Medulla oblongata (tissue), 1 donor: ENCODE measurements around the gene MC2R.

Experiments
- DNase-seq: peaks from one replicate; pipeline ENCODE4 v3.0.0-alpha.2; 2015; ENCODE audit errors: extremely low spot score

Gene MC2R

GRCh38 chr18:13915391-13915790 is at the start of gene MC2R:
Gene MC2R, minus strand, starts transcription at chr18:13915536. Its CDS starts 30,018 bp downstream, at chr18:13885518.
- DNase-seq: no peak

GRCh38 chr18:13945811-13946210 is 30.5 kb upstream of the MC2R start:
- DNase-seq: no peak

- no peak for DNase-seq
These were observed 28.0 kb upstream of the MC2R start for GRCh38 chr18:13943338-13943737.

GRCh38 chr18:13940326-13940725 is 25.0 kb upstream of the MC2R start:
- DNase-seq: no peak

- DNase-seq: no peak
These were observed 19.3 kb upstream of the MC2R start for GRCh38 chr18:13934676-13935075.

GRCh38 chr18:13934058-13934457 is 18.7 kb upstream of the MC2R start:
- no peak for DNase-seq

- no peak for DNase-seq
These were observed 17.1 kb upstream of the MC2R start for GRCh38 chr18:13932285-13933025.

- DNase-seq: no peak
These were observed 15.6 kb upstream of the MC2R start for GRCh38 chr18:13930964-13931363.

- DNase-seq: no peak
These were observed 7.9 kb upstream of the MC2R start for GRCh38 chr18:13923221-13923620.

- no peak for DNase-seq
These were observed 3.6 kb upstream of the MC2R start for GRCh38 chr18:13918898-13919297.

GRCh38 chr18:13917401-13917800 is 2.1 kb upstream of the MC2R start:
- DNase-seq: no peak

GRCh38 chr18:13916559-13916958 is 1.2 kb upstream of the MC2R start:
- DNase-seq: no peak

GRCh38 chr18:13915995-13916431 is 677 bp upstream of the MC2R start:
- DNase-seq: no peak

- no peak for DNase-seq
These were observed 580 bp downstream of the MC2R start for GRCh38 chr18:13914756-13915155.

GRCh38 chr18:13914170-13914569 is 1.2 kb downstream of the MC2R start:
- DNase-seq: no peak

- DNase-seq: no peak
These were observed 2.1 kb downstream of the MC2R start for GRCh38 chr18:13913205-13913604.

GRCh38 chr18:13912601-13913000 is 2.7 kb downstream of the MC2R start:
- no peak for DNase-seq

GRCh38 chr18:13910986-13911385 is 4.3 kb downstream of the MC2R start:
- DNase-seq: no peak

- no peak for DNase-seq
These were observed 4.8 kb downstream of the MC2R start for GRCh38 chr18:13910501-13910900.

GRCh38 chr18:13909141-13909940 is 6.0 kb downstream of the MC2R start:
- DNase-seq: no peak

- no peak for DNase-seq
These were observed 14.7 kb downstream of the MC2R start for GRCh38 chr18:13900633-13901032.

GRCh38 chr18:13895505-13896033 is 19.8 kb downstream of the MC2R start:
- DNase-seq: no peak

- DNase-seq: no peak
These were observed 20.8 kb downstream of the MC2R start for GRCh38 chr18:13894531-13894930.
